ENCODE results near the gene SULT1C2. TPM values are rescaled to one million over a fixed set of nuclear protein-coding genes. Genes with fewer than 3 reads are reported as not detected.
"Not testable (repeated sequence)": the region's sequence is repeated elsewhere in the genome, so short reads cannot be mapped to it uniquely, and the experiment has no call there.

Gene SULT1C2
- 10 to 100 TPM in 1 of 12 donors, 1 to 10 TPM in 4, under 1 TPM in 5, not detected in 2; 0.07 to 14.5 (median 0.80) TPM for polyA plus RNA-seq (ENCODE audit: insufficient read length in 12 of 12)
- long read RNA-seq, donor 1, full-length matches to known transcripts: 19 of 29 reads
- long read RNA-seq, donor 1, partial matches to known transcripts: 10 of 29 reads
- long read RNA-seq, donor 1, other reads (novel, unspliced or antisense): 0 of 29 reads
- long read RNA-seq, donor 2: 0 reads
- long read RNA-seq, donor 3: 0 reads
- long read RNA-seq, donor 4: 0 reads
- long read RNA-seq, donor 5, full-length matches to known transcripts: 1 of 1 reads
- long read RNA-seq, donor 5, partial matches to known transcripts: 0 of 1 reads
- long read RNA-seq, donor 5, other reads (novel, unspliced or antisense): 0 of 1 reads
- long read RNA-seq, donor 6: 0 reads
- long read RNA-seq, donor 7: 0 reads
- long read RNA-seq, donor 8: 0 reads
- long read RNA-seq, donor 9: 0 reads
- long read RNA-seq, donor 10: 0 reads
- long read RNA-seq, donor 11: 0 reads

DNA sequence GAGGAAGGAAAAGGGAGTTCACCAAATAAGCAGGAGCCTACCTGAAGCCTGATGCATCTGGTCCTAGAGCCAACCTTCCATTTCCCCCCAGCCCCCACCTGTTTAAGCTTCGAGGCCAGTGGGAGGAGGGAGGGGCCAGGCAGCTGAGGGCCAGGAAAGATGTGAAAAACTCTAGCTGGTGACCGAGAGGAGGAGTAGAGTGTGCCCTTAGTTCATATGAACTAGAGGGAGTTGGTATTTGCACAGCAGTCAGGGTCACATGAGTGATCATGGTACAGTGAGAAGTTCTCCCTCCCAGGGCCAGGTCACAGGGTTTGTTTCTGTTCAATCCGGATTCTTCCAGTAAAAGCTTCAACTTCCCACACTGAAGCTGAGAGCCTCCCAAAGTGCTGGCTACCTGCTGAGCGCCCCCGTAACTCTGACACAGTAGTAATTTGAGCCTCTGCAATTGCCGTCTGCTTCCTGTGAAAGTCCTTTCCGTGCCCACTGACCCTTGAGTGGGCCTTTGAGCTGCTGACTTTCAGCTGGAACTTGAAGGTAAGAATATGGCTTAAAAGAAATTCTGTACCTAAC lies at the start of gene SULT1C2:
Gene SULT1C2 (plus strand): TSS at position 362 of the 573 bp plus-strand sequence. CDS start 4,773 bp downstream, outside the sequence.
- DNase-seq: no peak

DNA sequence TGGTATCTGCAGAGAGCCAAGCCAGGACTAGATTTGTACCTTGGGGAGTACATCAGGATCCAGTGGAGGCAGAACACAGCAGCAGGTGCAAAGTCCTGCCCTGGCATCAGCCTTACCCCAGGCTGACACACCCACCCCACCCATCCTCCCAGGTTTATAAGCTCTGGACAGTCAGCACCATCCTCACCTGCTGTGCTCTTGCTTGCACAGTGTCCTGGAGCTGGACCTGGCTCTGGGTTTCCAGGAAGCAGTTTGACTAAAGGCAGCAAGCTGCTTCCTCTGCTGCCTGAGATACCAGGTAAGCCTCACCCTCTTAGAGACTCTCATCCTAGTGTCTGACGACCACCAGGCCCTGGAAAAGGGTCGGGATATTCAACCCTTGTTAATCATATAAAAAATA lies 48.9 kb upstream of the SULT1C2 start, which contains the start of gene SULT1C3:
Gene SULT1C3 (plus strand): TSS at position 183 of the 400 bp plus-strand sequence. CDS start 7,227 bp downstream, outside the sequence.
- DNase-seq: no peak

- DNase-seq: no peak
These were observed 47.7 kb upstream of the SULT1C2 start for GRCh38 chr2:108240966-108241365.

- DNase-seq: no peak
These were observed 45.1 kb upstream of the SULT1C2 start for GRCh38 chr2:108243566-108243965.

GRCh38 chr2:108244667-108245414 lies 43.9 kb upstream of the SULT1C2 start:
- no peak for DNase-seq

DNA sequence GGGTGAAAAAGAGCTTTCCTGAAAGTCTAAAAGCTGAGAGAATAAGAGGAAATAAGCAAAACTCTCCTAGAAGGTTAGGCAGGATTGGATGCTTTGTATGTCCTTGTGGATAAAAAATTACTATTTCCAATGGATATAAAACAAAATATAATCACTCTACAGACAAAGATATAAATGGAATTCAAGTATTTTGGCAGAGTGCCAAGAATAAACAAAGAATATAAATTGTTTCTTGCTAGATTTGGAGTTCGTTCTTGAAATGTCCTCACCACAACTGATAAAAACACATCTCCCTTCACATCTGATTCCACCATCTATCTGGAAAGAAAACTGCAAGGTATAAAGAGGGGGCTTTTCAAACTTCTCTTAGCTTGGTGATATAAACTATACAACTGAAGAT lies 35.6 kb upstream of the SULT1C2 start:
- DNase-seq: no peak

DNA sequence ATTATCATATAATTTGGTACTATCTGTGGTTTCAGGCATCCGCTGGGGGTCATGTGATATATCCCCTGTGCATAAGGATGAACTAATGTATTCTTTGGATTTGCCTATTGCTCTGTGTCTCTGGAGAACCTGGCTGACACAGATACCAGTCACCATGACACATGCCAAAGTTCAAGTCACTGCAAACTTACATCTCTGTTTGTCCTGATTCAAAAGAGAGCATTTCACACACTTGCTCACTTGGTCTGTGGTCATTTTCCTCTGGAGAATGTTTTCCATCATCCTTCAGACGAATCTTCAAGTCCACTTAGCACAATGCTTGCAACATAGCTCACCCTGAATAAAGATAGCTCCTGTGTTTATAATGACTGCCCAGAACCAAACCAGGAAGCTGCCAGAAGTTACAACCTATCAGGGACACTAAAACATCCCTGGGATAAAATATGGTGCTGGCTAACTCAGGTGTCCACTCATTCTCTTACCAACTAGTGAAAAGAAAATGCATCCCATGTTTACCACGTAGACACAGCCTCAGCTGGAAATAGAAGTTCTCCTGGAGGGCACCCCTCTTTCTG lies 30.9 kb upstream of the SULT1C2 start:
- no peak for DNase-seq

DNA sequence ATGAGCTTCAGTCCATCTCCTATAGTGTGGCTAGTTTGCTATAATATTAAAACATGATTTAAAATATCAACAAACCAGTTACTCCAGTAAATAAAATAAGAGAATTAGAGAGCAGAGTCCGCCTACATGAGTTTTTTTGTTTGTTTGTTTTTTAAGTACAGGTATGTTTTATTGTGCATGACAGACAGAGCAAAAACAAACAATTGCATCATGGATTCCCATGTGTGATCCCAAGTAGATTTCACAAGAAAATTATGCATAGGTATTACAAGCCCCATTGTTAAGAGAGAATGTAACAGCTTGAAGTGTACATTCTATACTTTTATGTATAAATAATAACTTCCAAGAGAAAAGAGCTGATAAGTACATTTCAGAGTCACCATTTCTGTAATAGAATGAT lies 27.9 kb upstream of the SULT1C2 start:
- no peak for DNase-seq

GRCh38 chr2:108262036-108262435 lies 26.7 kb upstream of the SULT1C2 start:
- no peak for DNase-seq

GRCh38 chr2:108263401-108263800 lies 25.3 kb upstream of the SULT1C2 start:
- no peak for DNase-seq

DNA sequence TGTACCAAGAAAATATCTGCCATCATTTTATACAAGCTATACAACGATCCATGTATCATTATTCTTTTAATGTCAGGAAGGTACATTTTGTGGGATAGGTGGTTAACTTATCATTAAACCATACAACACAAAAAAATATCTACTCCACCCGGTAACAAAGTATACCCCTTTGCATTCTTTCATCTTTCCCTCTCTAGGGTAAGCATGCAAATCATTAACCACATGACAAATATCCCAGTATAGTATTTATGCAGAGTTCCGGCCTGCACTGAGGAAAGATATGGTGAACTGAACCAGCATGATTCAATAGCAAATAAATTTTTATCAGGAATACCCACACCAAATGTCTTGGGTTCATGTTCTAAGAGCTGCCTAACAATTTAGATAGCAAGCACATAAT lies 22.5 kb upstream of the SULT1C2 start:
- DNase-seq: no peak

DNA sequence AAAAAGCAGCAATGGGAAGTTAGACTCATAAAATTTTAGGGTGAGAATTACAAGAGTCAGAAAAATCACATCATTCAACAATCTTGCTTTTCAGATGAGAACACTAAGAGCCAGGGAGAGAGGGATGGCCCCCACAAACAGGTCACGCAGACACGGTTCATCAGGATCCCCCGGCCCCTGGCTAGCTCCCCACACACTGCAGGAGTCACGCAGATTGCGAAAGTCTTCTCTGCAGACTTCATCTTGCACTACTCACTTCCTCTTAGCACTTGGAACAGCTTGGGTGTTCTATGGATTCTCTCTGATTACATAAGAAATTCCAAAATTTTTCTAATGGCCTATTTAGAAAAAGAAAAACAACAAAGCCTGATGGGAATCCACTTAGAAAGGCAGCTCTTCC lies 21.6 kb upstream of the SULT1C2 start:
- no peak for DNase-seq

GRCh38 chr2:108268001-108268400 lies 20.7 kb upstream of the SULT1C2 start:
- no peak for DNase-seq

- DNase-seq: no peak
These were observed 18.3 kb upstream of the SULT1C2 start for GRCh38 chr2:108270346-108270745.

- no peak for DNase-seq
These were observed 17.8 kb upstream of the SULT1C2 start for GRCh38 chr2:108270768-108271506.

GRCh38 chr2:108271691-108272253 lies 16.9 kb upstream of the SULT1C2 start:
- DNase-seq: peak; percentile 48

DNA sequence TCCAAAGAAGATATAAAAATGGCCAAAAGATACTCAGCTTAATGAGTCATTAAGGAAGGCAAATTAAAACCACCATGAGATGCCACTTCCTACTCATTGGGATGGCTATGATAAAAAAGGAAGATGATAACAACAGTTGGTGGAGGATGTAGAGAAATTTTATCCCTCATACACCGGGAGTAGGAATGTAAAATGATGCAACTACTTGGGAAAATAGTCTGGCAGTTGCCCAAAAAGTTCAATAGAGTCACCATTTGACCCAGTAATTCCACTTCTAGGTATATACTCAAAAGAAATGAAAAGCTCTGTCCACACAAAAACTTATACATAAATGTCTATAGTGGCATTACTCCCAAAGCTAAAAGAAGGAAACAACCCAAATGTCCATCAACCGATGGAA lies 10.1 kb upstream of the SULT1C2 start:
- no peak for DNase-seq

GRCh38 chr2:108279468-108279867 lies 9.2 kb upstream of the SULT1C2 start:
- DNase-seq: no peak

DNA sequence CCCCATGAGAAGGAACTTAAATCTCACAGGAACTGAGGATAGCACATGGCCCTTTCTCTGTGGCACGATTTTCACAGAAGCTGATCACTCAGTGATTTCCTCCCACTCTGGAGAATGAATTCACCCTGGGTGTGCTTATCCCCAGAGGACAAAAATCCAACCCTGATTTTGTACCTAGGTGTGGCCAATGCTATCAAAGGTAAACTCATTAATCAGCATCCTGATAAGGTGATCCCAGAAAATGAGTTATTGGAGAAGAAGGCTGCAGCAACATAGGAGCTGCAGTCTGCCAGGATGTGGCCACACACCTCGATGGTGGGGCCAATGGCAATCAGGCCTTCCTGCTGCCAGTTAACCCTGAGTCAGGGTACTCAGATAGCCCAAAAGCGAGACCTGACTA lies 8.2 kb upstream of the SULT1C2 start:
- no peak for DNase-seq

DNA sequence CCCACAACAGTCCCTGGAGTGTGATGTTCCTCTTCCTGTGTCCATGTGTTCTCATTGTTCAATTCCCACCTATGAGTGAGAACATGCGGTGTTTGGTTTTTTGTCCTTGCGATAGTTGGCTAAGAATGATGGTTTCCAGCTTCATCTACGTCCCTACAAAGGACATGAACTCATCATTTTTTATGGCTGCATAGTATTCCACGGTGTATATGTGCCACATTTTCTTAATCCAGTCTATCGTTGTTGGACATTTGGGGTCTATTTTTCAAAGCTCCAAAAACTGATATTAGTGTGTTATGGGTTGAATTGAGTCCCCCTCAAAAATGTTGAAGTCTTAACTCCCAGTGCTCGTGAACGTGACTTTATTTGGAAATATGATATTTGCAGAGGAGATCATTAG lies 4.1 kb upstream of the SULT1C2 start:
- not testable (repeated sequence) for DNase-seq

DNA sequence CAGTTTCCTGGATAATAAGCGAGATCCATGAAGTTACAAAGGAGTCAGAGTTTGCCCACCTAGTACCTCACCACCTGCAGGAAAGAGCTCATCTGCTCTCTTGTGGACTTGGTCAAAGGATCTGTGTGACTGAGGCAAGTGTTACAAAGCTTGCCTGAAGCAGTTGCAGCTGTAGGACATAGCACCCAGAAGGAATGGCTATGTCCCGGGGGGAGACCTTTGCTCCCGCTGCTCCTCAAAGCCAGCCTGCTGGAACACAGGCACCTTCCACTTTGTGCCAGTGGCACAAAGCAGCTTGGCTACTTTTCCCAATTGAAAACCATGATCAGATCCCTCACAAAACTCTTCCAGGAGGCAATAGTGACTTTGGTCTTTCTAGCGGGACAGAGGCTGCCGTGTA lies 3.1 kb upstream of the SULT1C2 start:
- DNase-seq: no peak

Data from muscle of arm (tissue), 14 donors.